ENCODE measurements around the gene FRRS1.

Gene FRRS1

DNA sequence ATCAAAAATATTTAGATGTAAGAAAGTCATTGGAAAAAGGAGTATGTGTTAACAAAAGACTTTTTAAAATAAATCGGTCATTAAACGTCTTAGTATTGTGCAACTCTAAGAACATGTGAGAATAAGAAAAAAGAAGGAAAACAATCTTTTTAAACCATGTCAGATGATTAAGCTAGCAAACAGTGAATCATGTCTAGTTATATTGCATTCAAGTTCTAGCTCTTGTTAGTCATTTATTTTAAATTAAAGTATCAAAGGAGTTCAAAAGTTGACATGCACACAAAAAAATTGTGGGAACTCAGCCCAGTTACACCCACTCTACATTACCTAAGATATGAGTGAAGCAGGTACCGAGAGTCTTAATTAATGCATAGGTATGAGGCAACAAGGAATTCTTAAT is 9.8 kb downstream of the FRRS1 start:
- no peak overlapping the region for H3K4me3 ChIP-seq (ENCODE audit: low read depth, low read length)
- TF ChIP-seq MYC (IDR thresholded peaks at IDR 0.05; ENCODE audit: low read depth, low read length) = no peak
- TF ChIP-seq CTCF (IDR thresholded peaks at IDR 0.05; ENCODE audit: low read depth, low read length) = no peak
- TF ChIP-seq POLR2A (IDR thresholded peaks at IDR 0.05; ENCODE audit: extremely low read depth, insufficient read length) = no peak
- TF ChIP-seq MAX (IDR thresholded peaks at IDR 0.05; ENCODE audit: low read depth, low read length) = no peak
- DNase-seq (ENCODE audit: low read depth) = no peak

DNA sequence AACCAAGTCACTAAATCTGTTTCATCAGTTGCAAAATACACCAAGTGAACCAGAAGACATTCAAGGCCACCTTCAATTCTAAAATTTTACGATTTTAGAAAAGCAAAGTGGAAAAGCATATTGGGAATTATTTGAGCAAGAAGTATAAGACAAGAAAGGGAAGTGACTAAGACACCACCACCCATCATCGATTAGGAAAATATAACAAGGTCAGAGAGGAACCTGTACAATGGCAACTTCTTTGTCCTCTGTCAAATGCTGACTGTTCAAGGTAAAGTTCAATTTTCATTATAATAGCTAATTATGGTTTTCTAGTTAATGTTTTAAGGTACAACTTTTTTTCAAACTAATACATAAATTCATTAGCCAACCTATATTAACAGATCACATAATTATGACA is 10.8 kb downstream of the FRRS1 start:
- TF ChIP-seq MYC (IDR thresholded peaks at IDR 0.05; ENCODE audit: low read depth, low read length) = no peak
- TF ChIP-seq MAX (IDR thresholded peaks at IDR 0.05; ENCODE audit: low read depth, low read length) = no peak
- no peak for TF ChIP-seq CTCF (IDR thresholded peaks at IDR 0.05; ENCODE audit: low read depth, low read length)
- no peak for TF ChIP-seq POLR2A (IDR thresholded peaks at IDR 0.05; ENCODE audit: extremely low read depth, insufficient read length)
- peak; percentile 7 for DNase-seq (ENCODE audit: low read depth)
- no peak overlapping the region for H3K4me3 ChIP-seq (ENCODE audit: low read depth, low read length)

DNA sequence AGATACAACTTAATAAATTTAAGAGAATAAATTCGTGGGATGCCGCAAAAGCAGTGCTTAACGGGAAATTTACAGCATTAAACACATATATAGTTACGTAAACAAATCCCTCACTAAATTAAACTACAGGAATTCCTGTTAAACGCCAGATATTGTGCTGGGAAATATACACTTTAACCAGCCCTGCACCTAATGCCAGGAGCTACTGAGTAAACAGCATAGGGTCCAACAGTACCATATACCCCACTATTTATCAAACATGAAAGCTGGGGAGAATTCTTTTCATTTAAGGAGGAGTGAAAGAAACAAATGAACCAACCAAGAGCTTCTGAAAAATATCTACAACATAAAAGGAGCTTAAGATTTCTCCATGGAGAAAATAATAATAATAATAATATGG is 11.7 kb downstream of the FRRS1 start:
- no peak for TF ChIP-seq MAX (IDR thresholded peaks at IDR 0.05; ENCODE audit: low read depth, low read length)
- DNase-seq (ENCODE audit: low read depth) = no peak
- H3K4me3 ChIP-seq (ENCODE audit: low read depth, low read length) = no peak overlapping the region

- TF ChIP-seq POLR2A (IDR thresholded peaks at IDR 0.05; ENCODE audit: extremely low read depth, insufficient read length) (no peak), MAX (IDR thresholded peaks at IDR 0.05; ENCODE audit: low read depth, low read length) (no peak), MYC (IDR thresholded peaks at IDR 0.05; ENCODE audit: low read depth, low read length) (no peak), CTCF (IDR thresholded peaks at IDR 0.05; ENCODE audit: low read depth, low read length) (no peak)
- DNase-seq (ENCODE audit: low read depth) = no peak
- no peak overlapping the region for H3K4me3 ChIP-seq (ENCODE audit: low read depth, low read length)
Measured at GRCh38 chr1:99754055-99754626, 12.3 kb downstream of the FRRS1 start.

DNA sequence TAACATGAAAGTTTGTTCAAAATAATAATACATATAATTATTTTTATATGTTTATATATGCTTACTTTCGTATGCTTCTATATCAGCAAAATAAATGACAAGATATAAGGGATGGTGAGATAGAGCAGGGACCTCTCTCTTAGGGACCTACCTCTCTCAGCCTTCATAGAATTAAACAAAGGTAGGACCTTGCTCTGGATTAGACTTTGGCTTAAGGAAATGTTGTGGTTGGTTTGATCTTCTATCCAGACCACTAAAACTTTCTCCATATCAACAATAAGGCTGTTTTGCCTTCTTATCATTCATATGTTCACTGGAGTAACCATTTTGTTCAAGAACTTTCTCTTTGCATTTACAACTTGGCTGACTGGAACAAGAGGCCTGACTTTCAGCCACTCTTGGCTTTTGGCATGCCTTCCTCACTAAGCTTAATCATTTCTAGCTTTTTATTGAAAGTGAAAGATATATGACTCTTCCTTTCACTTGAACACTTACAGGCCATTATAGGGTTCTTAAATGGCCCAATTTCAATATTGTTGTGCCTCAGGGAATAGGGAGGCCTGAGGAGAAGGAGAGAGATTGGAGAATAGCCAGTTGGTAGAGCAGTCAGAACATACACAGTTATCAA is 14.4 kb downstream of the FRRS1 start:
- no peak overlapping the region for H3K4me3 ChIP-seq (ENCODE audit: low read depth, low read length)
- no peak for DNase-seq (ENCODE audit: low read depth)
- TF ChIP-seq CTCF (IDR thresholded peaks at IDR 0.05; ENCODE audit: low read depth, low read length) (no peak), MAX (IDR thresholded peaks at IDR 0.05; ENCODE audit: low read depth, low read length) (no peak), MYC (IDR thresholded peaks at IDR 0.05; ENCODE audit: low read depth, low read length) (no peak), POLR2A (IDR thresholded peaks at IDR 0.05; ENCODE audit: extremely low read depth, insufficient read length) (no peak)

GRCh38 chr1:99749504-99750347 is 16.7 kb downstream of the FRRS1 start:
- no peak for TF ChIP-seq MYC (IDR thresholded peaks at IDR 0.05; ENCODE audit: low read depth, low read length)
- TF ChIP-seq POLR2A (IDR thresholded peaks at IDR 0.05; ENCODE audit: extremely low read depth, insufficient read length) = no peak
- TF ChIP-seq MAX (IDR thresholded peaks at IDR 0.05; ENCODE audit: low read depth, low read length) = no peak
- no peak for TF ChIP-seq CTCF (IDR thresholded peaks at IDR 0.05; ENCODE audit: low read depth, low read length)

More at GRCh38 chr1:99749504-99750347, 16.7 kb downstream of the FRRS1 start:
- H3K4me3 ChIP-seq (ENCODE audit: low read depth, low read length) = no peak overlapping the region
- DNase-seq (ENCODE audit: low read depth) = no peak
